ENCODE results near the gene ABCG5. TPM values are rescaled to one million over a fixed set of nuclear protein-coding genes. Genes with fewer than 3 reads are reported as not detected.

The ABCG5 gene
- not detected in 2 replicates for total RNA-seq (2014; rRNA removed; shearing (Covaris generic))

GRCh38 chr2:43838560-43839267 lies at the start of gene ABCG5, which contains the start of gene ABCG8:
Gene ABCG5, minus strand, starts transcription at chr2:43838839. Its CDS starts 160 bp downstream, at chr2:43838679.
Gene ABCG8, plus strand, starts transcription at chr2:43838971. Its CDS starts 83 bp downstream, at chr2:43839054.
- in situ Hi-C loops (cut with HindIII; ENCODE audit: low sequenced_read_pairs) = no loop called here
- no peak for DNase-seq (ENCODE audit: low spot score)

GRCh38 chr2:43887176-43887575 lies 48.5 kb upstream of the ABCG5 start:
- in situ Hi-C loops (cut with HindIII; ENCODE audit: low sequenced_read_pairs) = no loop called here
- DNase-seq (ENCODE audit: low spot score) = peak; percentile 55

DNA sequence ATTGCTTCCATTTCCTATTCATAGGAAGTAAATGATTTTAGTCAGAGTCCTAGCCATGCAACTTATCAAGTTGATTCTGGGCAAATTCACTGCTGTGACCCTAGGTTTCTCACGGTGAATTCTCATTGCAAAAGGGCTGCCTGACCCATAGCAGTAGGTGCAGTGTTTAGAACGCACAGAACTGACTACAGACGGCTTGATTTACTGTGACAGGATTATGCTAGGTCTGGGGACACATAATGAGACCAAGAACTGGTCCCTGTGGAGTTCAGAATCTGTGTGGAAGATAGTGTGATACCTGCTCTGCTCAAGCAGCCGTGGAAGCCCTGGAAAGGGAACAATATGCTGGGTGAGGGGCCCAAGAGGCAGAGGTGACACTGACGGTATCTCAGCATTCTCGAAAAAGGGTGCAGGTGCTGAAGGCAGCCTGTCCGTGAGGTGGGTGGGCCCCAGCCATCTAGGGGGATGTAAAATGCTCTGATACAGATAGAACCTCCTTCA lies 46.5 kb upstream of the ABCG5 start:
- no peak for DNase-seq (ENCODE audit: low spot score)
- in situ Hi-C loops (cut with HindIII; ENCODE audit: low sequenced_read_pairs) = no loop called here

GRCh38 chr2:43884689-43885088 lies 46.0 kb upstream of the ABCG5 start:
- in situ Hi-C loops (cut with HindIII; ENCODE audit: low sequenced_read_pairs) = no loop called here
- no peak for DNase-seq (ENCODE audit: low spot score)

DNA sequence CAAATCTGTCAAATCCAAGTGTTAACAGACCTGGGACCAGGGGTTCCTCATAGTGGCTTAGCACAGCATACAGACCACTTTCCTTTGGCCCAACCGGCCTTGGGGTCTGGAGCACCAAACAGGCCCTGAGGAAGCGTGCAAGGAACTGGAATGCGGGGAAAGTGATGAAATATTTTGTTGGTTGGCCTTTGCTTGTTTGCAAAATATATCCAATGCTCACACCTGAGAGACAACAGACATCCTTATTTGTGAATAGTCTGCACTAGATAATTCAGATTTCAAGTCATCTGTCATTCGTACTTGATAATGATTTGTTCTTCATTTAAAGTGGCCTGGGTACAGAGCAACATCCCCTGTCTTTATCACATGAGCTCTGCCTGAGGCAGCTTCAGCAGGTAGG lies 43.7 kb upstream of the ABCG5 start:
- no peak for DNase-seq (ENCODE audit: low spot score)
- in situ Hi-C loops (cut with HindIII; ENCODE audit: low sequenced_read_pairs) = no loop called here

- DNase-seq (ENCODE audit: low spot score) = no peak
- in situ Hi-C loops (cut with HindIII; ENCODE audit: low sequenced_read_pairs) = no loop called here
Observed at GRCh38 chr2:43880952-43881351, 42.3 kb upstream of the ABCG5 start.

DNA sequence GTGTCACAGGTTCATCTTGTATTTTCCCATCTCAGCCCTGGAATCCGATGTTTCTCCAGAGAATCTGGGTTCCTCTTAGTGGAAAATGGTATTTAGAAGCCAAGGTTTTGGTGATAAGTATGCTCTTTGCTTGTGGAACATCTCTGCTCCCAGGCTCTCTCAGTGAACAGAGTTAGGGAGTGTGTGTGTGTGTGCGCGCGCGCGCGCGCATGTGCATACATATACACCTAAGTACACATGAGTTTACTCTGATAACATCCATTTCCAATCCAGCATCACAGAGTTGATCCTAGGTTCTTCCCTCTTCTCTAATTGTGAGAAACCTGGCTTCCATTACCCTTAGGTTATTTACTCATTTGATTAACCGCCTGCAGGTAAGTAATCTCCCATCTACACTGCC lies 41.8 kb upstream of the ABCG5 start:
- DNase-seq (ENCODE audit: low spot score) = no peak
- in situ Hi-C loops (cut with HindIII; ENCODE audit: low sequenced_read_pairs) = no loop called here

DNA sequence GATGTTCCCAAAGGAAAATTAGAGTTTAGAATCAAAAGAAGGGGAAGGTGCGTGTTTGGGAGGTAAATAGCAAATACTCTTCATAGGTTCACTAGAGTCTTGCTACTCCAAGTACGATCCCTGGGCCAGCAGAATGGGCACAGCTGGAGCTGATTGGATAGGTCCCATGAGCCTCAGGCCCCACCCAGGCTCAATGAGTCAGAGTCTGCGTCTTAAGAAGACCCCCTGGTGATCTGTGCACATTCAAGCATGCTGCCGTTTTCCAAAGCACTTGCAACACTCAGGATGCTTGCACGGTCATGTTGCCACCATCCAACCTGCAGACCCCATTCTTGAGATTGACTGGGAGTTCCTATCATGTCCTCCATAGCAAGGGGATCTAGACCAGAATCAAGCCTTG lies 40.6 kb upstream of the ABCG5 start:
- DNase-seq (ENCODE audit: low spot score) = no peak
- in situ Hi-C loops (cut with HindIII; ENCODE audit: low sequenced_read_pairs) = no loop called here

GRCh38 chr2:43877782-43878464 lies 39.3 kb upstream of the ABCG5 start:
- in situ Hi-C loops (cut with HindIII; ENCODE audit: low sequenced_read_pairs) = no loop called here
- peak; percentile 36 for DNase-seq (ENCODE audit: low spot score)

DNA sequence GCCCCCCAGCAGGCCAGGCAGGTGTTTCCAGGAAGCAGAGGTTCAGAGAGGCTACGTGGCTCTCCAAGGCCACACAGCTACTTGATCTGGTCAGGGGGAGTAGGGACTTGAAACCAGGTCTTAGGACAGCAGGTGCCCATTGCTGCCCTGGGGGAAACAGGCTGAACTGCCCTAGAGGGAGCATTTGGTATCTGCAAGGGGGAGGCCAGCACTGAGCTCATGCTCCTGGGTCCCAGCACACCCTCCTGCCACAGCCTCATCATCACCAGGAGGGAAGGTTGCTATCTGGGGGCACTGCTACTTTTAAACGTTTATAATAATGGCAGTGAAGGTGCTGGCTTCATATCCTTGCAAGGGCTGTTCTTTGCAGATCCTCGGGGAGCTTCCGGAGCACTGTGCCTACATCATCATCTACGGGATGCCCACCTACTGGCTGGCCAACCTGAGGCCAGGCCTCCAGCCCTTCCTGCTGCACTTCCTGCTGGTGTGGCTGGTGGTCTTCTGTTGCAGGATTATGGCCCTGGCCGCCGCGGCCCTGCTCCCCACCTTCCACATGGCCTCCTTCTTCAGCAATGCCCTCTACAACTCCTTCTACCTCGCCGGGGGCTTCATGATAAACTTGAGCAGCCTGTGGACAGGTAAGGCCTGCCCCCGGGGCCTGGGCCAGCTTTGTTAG lies 36.3 kb upstream of the ABCG5 start:
- no peak for DNase-seq (ENCODE audit: low spot score)
- in situ Hi-C loops (cut with HindIII; ENCODE audit: low sequenced_read_pairs) = no loop called here

GRCh38 chr2:43872151-43872550 lies 33.5 kb upstream of the ABCG5 start:
- DNase-seq (ENCODE audit: low spot score) = no peak
- in situ Hi-C loops (cut with HindIII; ENCODE audit: low sequenced_read_pairs) = no loop called here

- in situ Hi-C loops (cut with HindIII; ENCODE audit: low sequenced_read_pairs) = no loop called here
- no peak for DNase-seq (ENCODE audit: low spot score)
Observed at GRCh38 chr2:43855292-43855691, 16.7 kb upstream of the ABCG5 start.

DNA sequence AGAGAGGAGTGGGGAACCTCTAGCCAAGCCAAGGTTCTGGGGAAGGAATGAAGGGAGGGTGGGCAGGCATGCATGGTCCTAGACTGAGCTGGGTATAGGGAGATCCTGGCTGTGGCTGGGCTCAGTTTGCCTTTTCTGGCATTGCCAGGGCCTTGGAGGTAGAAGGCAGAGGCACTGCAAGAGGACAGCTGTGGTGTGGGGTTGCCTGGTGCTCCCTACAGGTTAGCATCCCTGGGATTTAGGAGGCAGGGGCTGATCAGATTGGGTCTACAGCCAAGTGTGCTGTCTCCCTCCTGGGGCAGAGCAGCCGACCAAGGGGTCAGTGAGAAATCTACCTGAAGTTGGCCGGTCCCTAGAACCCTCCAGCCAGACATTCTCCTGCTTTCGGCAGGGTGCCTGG lies 16.0 kb upstream of the ABCG5 start:
- DNase-seq (ENCODE audit: low spot score) = no peak
- in situ Hi-C loops (cut with HindIII; ENCODE audit: low sequenced_read_pairs) = no loop called here

- in situ Hi-C loops (cut with HindIII; ENCODE audit: low sequenced_read_pairs) = no loop called here
- DNase-seq (ENCODE audit: low spot score) = no peak
Observed at GRCh38 chr2:43853141-43854081, 14.8 kb upstream of the ABCG5 start.

- no peak for DNase-seq (ENCODE audit: low spot score)
- in situ Hi-C loops (cut with HindIII; ENCODE audit: low sequenced_read_pairs) = no loop called here
Observed at GRCh38 chr2:43852196-43852730, 13.6 kb upstream of the ABCG5 start.

- no peak for DNase-seq (ENCODE audit: low spot score)
- in situ Hi-C loops (cut with HindIII; ENCODE audit: low sequenced_read_pairs) = no loop called here
Observed at GRCh38 chr2:43851011-43851980, 12.7 kb upstream of the ABCG5 start.

- DNase-seq (ENCODE audit: low spot score) = no peak
- in situ Hi-C loops (cut with HindIII; ENCODE audit: low sequenced_read_pairs) = no loop called here
Observed at GRCh38 chr2:43848214-43848613, 9.6 kb upstream of the ABCG5 start.
